Suprapubic skin (tissue), 4 donors: ENCODE measurements around the gene KRT40.

Experiments used
- POLR2A ChIP-seq, 2 donors: fragments of 450-650 bp; IDR thresholded peaks; one replicate each; pipeline ENCODE4 v1.6.1; 2017; ENCODE audit warnings: antibody characterized with exemption in 2 of 2, mild to moderate bottlenecking in 2 of 2, moderate library complexity in 2 of 2
- POLR2AphosphoS5 ChIP-seq, 3 donors: sonication (generic); formaldehyde crosslinking; IDR thresholded peaks; one replicate each; pipeline ENCODE4 v1.6.1; 2017; ENCODE audit warnings: antibody characterized with exemption in 3 of 3
- TF ChIP-seq, protein P1 (sequence below), 2 donors: fragments of 200-600 bp in 1 of 2; fragments of 450-650 bp in 1 of 2; sonication (generic) in 1 of 2; IDR thresholded peaks; one replicate each; pipeline ENCODE4 v1.5.1; 2016 to 2019; ENCODE audit warnings: antibody characterized with exemption in 2 of 2, mild to moderate bottlenecking in 1 of 2, moderate library complexity in 1 of 2

DNA sequence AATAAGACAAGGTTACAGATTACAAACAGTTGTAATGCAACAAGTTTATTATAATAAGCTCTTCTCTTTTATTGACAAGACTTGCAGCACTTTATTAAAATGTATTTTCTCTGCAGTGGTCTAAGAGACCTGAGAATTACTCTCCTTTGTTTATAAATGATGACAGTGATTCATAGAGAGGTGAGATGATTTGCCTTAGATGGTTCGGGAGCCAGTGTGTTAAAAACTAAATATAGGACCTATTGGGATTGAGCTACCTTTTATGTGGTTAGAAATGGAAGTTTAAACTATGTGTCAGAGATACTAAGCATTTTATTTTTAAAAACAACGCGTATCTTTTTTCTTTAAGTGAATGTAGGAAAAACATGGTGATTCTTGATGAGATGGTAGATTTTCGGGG lies 12.7 kb upstream of the KRT40 start:
- TF ChIP-seq POLR2A (IDR thresholded peaks at IDR 0.05), result no peak
- TF ChIP-seq POLR2AphosphoS5 (IDR thresholded peaks at IDR 0.05), result no peak
- TF ChIP-seq, protein P1, sequence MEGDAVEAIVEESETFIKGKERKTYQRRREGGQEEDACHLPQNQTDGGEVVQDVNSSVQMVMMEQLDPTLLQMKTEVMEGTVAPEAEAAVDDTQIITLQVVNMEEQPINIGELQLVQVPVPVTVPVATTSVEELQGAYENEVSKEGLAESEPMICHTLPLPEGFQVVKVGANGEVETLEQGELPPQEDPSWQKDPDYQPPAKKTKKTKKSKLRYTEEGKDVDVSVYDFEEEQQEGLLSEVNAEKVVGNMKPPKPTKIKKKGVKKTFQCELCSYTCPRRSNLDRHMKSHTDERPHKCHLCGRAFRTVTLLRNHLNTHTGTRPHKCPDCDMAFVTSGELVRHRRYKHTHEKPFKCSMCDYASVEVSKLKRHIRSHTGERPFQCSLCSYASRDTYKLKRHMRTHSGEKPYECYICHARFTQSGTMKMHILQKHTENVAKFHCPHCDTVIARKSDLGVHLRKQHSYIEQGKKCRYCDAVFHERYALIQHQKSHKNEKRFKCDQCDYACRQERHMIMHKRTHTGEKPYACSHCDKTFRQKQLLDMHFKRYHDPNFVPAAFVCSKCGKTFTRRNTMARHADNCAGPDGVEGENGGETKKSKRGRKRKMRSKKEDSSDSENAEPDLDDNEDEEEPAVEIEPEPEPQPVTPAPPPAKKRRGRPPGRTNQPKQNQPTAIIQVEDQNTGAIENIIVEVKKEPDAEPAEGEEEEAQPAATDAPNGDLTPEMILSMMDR (IDR thresholded peaks at IDR 0.05), result no peak
